Measurements from ENCODE around the gene AHCYL2.
"Not testable (repeated sequence)": the region's sequence is repeated elsewhere in the genome, so short reads cannot be mapped to it uniquely, and the experiment has no call there.

Gene AHCYL2

DNA sequence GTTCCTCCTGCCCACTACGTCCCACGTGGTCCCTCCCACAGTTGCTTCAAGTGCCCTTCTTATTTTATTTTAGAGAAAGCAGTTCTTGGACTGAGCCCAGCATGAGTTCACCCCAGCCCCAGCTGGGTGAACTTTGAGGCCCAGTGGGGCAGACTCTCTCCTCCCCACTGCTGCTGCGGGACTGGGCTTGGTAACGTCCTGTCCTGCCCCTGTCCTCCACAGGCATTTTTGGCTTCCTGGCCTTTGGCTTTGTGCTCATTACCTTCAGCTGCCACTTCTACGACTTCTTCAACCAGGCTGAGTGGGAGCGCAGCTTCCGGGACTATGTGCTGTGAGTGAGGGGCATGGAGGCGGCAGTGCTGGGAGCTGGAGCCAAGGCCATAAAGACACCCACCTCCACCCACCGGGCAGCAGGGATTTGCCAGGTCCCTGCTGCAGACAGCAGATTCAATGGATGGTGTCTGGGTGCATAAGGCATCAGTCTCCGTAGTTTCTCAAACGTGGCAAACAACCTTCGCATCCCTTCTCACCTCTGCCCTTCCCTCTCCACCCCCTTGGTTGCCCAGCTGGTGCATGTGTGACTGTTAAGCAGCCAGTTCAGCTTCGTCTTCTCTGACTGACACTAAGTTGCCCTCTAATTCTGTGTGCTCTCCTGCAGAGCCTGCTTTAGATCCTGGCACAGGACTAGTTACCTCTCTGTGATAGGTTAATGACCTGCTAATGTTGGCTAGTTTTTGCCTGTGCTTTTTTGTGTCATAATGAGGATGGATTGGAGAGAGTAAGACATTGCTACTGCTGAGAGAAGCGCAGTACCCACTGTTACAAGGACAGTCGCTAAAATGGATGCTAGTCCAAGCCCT lies 15.5 kb upstream of the AHCYL2 start:
- no peak for DNase-seq

DNA sequence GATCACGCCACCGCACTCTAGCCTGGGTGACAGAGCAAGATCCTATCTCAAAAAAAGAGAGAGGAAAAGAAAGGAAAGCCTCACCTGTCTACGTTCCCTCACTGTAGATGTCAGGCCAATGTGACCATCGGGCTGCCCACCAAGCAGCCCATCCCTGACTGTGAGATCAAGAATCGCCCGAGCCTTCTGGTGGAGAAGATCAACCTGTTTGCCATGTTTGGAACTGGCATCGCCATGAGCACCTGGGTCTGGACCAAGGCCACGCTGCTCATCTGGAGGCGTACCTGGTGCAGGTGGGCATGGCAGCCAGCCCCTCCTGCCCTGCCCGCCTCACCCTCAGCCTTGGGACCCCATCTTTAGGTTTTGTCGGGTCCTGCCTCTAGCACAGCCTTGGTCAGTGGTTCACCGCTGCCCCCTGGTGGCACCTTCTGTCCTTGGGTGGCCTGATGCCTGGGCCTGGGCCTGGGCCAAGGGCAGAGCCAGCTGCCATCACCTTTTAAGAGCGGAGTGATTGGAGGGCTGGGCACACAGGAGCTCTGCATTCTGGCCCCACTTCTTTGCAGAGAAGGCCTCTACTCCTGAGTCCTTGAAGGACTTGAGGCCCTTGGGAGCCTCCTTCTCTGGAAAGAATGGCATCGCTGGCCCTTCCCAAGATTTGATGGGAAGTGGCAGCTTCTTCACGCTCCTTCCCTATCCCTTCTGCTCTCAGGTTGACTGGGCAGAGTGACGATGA lies 14.4 kb upstream of the AHCYL2 start:
- no peak for DNase-seq

DNA sequence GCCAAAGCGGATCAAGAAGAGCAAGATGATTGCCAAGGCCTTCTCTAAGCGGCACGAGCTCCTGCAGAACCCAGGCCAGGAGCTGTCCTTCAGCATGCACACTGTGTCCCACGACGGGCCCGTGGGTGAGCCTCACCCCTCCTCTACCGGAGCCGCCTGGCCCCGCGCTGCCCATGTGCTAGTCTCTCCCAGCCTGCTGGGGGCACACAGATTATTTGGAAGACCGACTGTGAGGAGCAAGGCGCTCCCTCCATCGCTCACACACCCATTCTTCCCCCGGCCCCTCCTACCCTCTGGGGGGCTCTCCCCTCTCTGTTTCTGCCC lies 13.9 kb upstream of the AHCYL2 start:
- DNase-seq, result no peak

- DNase-seq, result no peak
Measured at GRCh38 chr7:129212126-129212525, 12.7 kb upstream of the AHCYL2 start.

GRCh38 chr7:129212596-129212995 lies 12.2 kb upstream of the AHCYL2 start:
- DNase-seq, result no peak

DNA sequence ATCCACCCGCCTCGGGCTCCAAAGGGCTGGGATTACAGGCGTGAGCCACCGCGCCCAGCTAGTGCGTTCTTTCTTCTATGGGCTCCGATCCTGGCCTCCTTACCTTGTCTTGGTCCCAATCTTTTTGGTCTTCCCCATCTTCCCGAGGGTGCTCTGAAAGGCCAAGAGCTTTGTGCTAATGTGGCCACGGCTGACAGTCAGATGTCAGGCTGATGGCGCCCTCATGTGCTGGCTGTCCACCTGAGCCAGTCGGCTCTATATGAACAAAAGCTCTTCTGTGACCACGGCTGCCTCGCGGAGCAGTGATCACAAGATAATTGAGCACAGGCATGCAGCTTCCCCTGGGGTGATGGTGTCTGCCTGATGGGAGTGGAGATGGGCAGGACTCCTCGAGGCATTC lies 11.0 kb upstream of the AHCYL2 start:
- DNase-seq, result no peak

GRCh38 chr7:129215691-129216090 lies 9.1 kb upstream of the AHCYL2 start:
- not testable (repeated sequence) for DNase-seq

- not testable (repeated sequence) for DNase-seq
Measured at GRCh38 chr7:129216101-129216715, 8.6 kb upstream of the AHCYL2 start.

DNA sequence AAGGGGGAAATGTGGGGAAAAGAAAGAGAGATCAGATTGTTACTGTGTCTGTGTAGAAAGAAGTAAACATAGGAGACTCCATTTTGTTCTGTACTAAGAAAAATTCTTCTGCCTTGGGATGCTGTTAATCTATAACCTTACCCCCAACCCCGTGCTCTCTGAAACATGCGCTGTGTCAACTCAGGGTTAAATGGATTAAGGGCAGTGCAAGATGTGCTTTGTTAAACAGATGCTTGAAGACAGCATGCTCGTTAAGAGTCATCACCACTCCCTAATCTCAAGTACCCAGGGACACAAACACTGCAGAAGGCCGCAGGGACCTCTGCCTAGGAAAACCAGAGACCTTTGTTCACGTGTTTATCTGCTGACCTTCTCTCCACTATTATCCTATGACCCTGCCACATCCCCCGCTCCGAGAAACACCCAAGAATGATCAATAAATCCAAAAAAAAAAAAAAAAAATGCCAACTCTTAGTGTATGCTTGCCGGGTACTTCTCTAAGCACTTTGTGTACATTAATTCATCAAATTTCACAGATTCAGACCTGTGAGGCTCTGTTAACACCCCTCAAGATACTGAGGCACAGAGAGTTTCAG lies 7.9 kb upstream of the AHCYL2 start:
- DNase-seq, result not testable (repeated sequence)

- peak; percentile 35 for DNase-seq
Measured at GRCh38 chr7:129218514-129219062, 6.2 kb upstream of the AHCYL2 start.

DNA sequence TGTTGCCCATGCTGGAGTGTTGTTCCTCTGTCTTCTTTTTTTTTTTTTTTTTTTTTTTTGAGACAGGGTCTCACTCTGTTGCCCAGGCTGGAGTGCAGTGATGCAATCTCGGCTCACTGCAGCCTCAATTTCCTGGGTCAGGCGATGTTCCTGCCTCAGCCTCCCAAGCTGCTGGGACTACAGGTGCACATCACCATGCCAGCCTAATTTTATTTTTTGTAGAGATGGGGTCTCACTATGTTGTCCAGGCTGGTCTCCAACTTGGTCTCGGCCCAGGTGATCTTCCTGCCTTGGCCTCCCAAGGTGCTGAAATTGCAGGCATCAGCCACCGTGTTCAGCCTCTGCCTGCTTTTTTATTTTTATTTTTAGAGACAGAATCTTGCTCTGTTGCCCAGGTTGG lies 5.7 kb upstream of the AHCYL2 start:
- DNase-seq, result not testable (repeated sequence)

DNA sequence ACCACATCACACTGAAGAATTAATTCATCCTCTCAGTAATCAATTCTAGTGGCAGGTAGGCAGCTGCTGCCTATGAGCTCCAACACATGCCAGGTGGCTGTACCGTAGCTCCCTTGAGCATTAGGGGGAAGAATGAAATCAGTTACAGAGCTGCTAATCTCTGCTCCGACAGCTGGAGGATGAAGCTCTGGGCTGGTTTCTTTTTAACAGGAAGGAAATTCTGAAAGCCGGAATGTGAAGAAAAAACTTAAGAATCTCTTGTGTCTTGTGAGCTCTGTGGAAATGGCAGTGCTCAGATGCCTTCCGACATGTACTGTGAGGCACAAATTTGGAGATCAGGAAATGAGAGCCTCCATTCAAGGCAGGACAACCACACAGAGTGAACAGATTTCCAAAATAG lies 2.8 kb upstream of the AHCYL2 start:
- DNase-seq, result no peak

GRCh38 chr7:129225206-129225930 lies 538 bp downstream of the AHCYL2 start:
- no peak for DNase-seq

DNA sequence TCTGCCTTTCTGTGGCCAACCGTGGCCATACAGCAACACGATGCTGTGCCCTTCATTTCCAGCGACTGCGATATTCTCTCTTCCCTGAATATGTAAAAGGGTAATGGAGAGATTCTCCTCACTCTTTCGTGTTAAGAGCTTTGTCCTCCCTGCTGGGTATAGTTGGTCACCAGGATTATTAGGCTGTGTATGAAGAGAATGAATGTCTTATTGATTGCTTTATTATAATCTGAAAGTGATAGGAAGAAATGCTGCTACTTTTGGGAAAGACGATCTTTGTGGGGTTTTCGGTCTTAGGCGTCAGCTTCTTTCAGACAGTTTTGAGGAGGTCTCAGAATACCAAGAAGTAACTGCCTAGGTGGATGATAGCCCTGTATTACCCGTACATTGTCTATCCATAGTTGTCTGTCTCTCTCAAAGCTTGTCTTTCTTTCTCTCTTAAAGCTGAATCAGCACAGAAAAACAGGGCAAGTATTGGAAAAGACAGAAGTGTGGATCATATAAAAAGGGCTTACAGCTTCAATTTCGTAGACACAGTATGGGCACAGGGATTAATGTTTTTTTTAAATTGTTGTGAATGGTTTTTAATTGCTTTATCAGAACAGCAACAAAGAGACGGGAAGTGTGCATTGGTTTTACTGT lies 1.2 kb downstream of the AHCYL2 start:
- DNase-seq, result no peak

- DNase-seq, result no peak
Measured at GRCh38 chr7:129227646-129228578, 3.1 kb downstream of the AHCYL2 start.

GRCh38 chr7:129228633-129229032 lies 3.8 kb downstream of the AHCYL2 start:
- DNase-seq, result no peak

DNA sequence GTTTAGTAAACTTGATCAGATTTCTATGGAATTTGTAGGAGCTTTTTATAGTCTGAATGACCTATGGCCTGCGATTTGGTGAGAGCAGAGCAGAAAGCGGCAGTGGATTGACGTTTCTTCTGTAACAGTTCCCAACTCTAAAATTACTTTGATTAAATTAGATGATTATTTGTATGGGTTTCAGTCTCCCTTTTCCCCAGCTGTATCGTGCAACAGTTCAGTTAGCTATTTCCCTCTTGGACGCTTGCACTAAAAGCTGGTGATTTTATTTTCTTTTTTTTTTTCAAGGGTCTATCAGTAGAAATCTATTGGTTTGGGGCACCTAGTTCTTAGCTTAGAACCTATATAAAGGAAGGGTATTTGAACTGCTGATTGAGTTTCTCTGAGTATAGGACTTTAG lies 6.8 kb downstream of the AHCYL2 start:
- no peak for DNase-seq

DNA sequence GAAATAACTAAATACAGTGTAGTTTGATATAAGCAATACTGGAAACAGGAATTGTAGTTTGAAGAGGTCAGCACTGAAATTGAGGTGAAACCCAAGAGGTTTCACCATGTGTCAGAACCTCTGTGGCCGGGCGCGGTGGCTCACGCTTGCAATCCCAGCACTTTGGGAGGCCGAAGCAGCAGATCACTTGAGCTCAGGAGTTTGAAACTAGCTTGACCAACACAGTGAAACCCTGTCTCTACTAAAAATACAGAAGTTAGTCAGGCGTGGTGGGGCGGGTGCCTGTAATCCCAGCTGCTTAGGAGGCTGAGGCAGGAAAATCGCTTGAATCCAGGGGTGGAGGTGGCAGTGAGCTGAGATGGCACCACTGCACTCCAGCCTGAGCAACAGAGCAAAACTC lies 13.7 kb downstream of the AHCYL2 start:
- no peak for DNase-seq

- no peak for DNase-seq
Measured at GRCh38 chr7:129240119-129240820, 15.4 kb downstream of the AHCYL2 start.

GRCh38 chr7:129244220-129244619 lies 19.4 kb downstream of the AHCYL2 start:
- DNase-seq, result no peak
